ENCODE results near the gene KIAA0232.

GRCh38 chr4:6851962-6852361 lies 69.4 kb downstream of the KIAA0232 start:
- no peak for TF ChIP-seq GABPA (tag; conservative IDR thresholded peaks at IDR 0.05; ENCODE audit: low read depth)
- no peak for TF ChIP-seq ZBTB33 (CRISPR knock-in tag; IDR thresholded peaks at IDR 0.05)
- no peak for TF ChIP-seq NR2C2 (CRISPR knock-in tag; IDR thresholded peaks at IDR 0.05)
- TF ChIP-seq NR2C2 (tag; IDR thresholded peaks at IDR 0.05), result no peak
- TF ChIP-seq ETV6 (IDR thresholded peaks at IDR 0.05; ENCODE audit: borderline replicate concordance in 1 of 2, low read depth in 2 of 2, low read length in 1 of 2), result no peak
- no peak for TF ChIP-seq ETV6 (CRISPR knock-in tag; IDR thresholded peaks at IDR 0.05; ENCODE audit: borderline replicate concordance)
- TF ChIP-seq MAFK (IDR thresholded peaks at IDR 0.05; ENCODE audit: low read length), result no peak
- no peak for TF ChIP-seq KLF16 (IDR thresholded peaks at IDR 0.05)
- TF ChIP-seq HNRNPH1 (optimal IDR thresholded peaks at IDR 0.05; ENCODE audit: low read depth, low read length), result no peak
- TF ChIP-seq ZNF274 (IDR thresholded peaks at IDR 0.05; ENCODE audit: borderline replicate concordance, low read depth, low read length), result no peak
- no peak for TF ChIP-seq OTX1 (CRISPR knock-in tag; IDR thresholded peaks at IDR 0.05)

All from K562 (cell line).